ENCODE results near the gene SLC6A11.
A peak's percentile ranks its signal among the peaks of the same experiment; 100 is the strongest.

SLC6A11 gene

DNA sequence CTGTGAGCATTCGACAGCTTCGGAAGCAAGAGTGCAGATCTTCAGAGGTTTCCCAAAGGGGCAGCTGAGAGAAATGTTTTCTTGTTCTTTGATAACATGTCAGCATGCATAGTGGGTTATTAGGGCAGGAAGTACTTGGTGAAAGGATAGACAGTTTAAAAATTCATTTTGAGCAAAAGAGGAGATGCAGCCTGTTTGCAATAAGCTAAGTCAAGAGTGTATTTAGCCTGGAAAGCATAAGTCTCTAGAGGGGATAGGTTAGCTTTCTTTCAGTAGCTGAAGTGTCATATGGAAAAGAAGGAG is 7.4 kb downstream of the SLC6A11 start:
- no peak overlapping the region for H3K4me3 ChIP-seq (ENCODE audit: low read length)
- DNase-seq (ENCODE audit: low read depth) = no peak
- TF ChIP-seq, protein P1, sequence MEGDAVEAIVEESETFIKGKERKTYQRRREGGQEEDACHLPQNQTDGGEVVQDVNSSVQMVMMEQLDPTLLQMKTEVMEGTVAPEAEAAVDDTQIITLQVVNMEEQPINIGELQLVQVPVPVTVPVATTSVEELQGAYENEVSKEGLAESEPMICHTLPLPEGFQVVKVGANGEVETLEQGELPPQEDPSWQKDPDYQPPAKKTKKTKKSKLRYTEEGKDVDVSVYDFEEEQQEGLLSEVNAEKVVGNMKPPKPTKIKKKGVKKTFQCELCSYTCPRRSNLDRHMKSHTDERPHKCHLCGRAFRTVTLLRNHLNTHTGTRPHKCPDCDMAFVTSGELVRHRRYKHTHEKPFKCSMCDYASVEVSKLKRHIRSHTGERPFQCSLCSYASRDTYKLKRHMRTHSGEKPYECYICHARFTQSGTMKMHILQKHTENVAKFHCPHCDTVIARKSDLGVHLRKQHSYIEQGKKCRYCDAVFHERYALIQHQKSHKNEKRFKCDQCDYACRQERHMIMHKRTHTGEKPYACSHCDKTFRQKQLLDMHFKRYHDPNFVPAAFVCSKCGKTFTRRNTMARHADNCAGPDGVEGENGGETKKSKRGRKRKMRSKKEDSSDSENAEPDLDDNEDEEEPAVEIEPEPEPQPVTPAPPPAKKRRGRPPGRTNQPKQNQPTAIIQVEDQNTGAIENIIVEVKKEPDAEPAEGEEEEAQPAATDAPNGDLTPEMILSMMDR (conservative IDR thresholded peaks at IDR 0.05; ENCODE audit: low read depth, low read length) = no peak

DNA sequence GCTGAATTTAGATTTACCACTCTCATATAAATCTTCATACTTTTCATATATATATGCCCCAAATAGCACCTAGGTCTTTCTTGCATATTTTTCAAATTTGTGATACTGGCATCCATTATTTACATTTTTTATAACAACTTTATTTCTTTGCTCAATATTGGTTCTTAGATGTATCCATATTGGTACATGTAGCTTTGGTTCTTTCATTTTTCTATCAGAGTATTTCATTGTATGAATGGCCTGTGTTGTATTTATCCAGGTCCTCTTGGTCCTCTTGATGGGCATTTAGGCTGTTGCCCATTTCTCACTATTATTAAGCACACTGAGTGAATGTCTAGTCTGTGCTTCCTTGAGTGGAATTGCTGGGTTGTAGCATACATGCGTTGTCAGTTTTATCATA is 8.4 kb downstream of the SLC6A11 start:
- TF ChIP-seq, protein P1 (conservative IDR thresholded peaks at IDR 0.05; ENCODE audit: low read depth, low read length) = no peak
- DNase-seq (ENCODE audit: low read depth) = no peak
- H3K4me3 ChIP-seq (ENCODE audit: low read length) = no peak overlapping the region

DNA sequence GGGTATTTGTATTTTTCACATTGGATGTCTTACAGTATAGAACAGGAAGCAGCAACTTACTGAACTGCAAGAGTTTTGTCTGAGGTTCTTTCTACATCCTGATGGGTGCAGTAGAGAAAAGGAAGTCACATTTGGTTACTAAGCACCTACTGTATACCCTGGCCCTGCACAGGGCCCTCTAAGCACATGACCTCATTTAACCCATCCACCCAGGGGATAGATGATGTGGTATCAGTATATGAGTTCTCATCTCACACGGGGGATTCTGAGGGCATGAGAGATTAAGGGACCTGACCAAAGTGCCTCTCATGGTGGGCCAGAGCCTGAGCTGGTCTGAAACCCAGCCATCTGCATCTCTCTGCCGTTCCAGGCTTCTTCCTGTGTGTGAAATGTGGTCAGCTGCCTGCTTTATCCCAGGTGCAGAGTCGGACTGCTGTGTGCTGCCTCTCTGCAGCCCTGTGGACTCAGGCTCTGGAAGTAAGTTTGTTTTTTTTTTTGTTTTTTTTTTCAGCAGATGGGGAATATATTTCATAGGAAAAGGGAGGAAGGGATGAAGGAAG is 17.9 kb downstream of the SLC6A11 start:
- TF ChIP-seq, protein P1 (conservative IDR thresholded peaks at IDR 0.05; ENCODE audit: low read depth, low read length) = no peak
- DNase-seq (ENCODE audit: low read depth) = no peak

DNA sequence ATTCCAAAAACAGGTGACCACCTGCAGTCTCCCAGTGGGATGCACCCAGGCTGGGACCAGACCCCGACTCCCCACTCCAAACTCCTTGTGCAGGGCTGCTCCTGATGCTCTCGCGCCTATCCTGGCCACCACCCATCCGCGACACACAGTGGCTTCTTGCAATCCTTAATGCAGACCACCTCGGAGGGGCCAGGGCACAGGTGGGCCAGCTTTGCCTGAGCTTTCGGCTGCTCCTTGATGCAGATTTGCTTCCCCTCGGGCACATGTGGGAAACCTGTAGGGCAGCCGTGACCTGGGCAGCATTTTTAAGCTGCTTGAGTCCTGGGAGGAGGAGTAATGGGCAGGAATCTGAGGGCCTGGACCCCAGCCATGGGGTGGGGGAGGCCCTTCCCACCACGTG is 18.9 kb downstream of the SLC6A11 start:
- TF ChIP-seq, protein P1 (conservative IDR thresholded peaks at IDR 0.05; ENCODE audit: low read depth, low read length) = no peak
- no peak overlapping the region for H3K4me3 ChIP-seq (ENCODE audit: low read length)
- DNase-seq (ENCODE audit: low read depth) = no peak

More for the DNA sequence above, 17.9 kb downstream of the SLC6A11 start:
- H3K4me3 ChIP-seq (ENCODE audit: low read length) = no peak overlapping the region

DNA sequence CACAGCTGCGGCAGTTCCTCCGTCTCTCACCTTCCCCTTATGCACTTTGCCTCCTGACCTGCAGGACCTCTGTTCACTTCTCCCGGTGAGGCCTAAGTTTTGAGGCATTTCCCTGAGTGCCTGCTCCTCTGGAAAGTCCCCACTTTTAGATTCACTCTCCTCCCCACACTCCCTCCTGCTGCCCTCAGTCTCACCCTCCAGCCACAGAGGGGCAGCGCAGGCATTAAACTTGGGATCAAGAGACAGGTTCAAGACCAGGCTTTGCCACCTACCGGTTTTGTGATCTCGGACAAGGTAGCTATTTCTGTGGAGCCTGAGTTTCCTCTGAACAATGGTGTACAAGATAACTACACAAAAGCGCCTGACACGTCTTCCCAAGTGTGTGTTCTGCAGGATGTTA is 19.4 kb downstream of the SLC6A11 start:
- DNase-seq (ENCODE audit: low read depth) = no peak
- H3K4me3 ChIP-seq (ENCODE audit: low read length) = no peak overlapping the region
- TF ChIP-seq, protein P1 (conservative IDR thresholded peaks at IDR 0.05; ENCODE audit: low read depth, low read length) = peak; percentile 3

DNA sequence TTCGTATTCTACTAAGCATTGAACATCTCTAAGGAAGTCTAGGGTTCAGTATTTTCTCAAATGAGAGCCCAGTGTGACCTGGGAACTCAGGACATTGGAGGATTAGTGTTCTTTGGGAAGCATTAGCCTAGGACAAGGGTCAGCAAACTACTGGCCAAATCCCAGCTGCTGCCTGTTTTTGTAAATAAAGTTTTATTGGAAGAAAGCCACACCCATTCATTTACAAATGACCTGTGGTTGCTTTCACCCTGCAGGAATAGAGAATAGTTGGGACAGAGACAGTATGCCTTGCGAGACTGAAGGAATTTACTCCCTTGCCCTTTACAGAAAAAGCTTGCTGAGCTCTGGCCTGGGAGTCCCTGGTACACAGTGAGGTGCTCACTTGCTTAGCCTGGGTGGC is 20.6 kb downstream of the SLC6A11 start:
- TF ChIP-seq, protein P1 (conservative IDR thresholded peaks at IDR 0.05; ENCODE audit: low read depth, low read length) = no peak
- no peak overlapping the region for H3K4me3 ChIP-seq (ENCODE audit: low read length)
- DNase-seq (ENCODE audit: low read depth) = no peak

DNA sequence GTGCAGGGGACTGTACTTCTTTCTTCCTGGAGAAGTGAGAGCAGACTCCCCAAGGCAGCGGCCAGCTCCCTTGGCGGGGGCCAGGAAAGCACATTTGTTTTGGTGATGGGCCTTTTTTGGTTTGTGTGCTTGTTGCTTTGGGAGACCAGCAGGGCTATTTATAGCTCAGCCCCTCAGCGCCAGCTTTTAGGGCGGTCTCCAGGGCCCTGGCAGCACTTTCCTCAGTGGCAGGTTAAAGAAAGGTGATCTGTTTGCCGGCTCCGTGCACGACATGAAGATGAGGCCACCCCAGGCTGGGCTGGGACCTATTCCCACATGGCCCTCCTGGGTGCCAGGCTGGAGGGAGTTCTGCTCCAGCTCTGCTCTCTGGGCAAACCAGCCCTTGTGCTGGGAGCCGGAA is 21.8 kb downstream of the SLC6A11 start:
- TF ChIP-seq, protein P1 (conservative IDR thresholded peaks at IDR 0.05; ENCODE audit: low read depth, low read length) = no peak
- H3K4me3 ChIP-seq (ENCODE audit: low read length) = no peak overlapping the region
- DNase-seq (ENCODE audit: low read depth) = no peak

All from retinal pigment epithelial cell (primary cell).